Lower lobe of right lung (tissue), 2 donors: Measurements from ENCODE around the gene LRRC75A. TPM values are rescaled to one million over a fixed set of nuclear protein-coding genes. Genes with fewer than 3 reads are reported as not detected.
"Not testable (repeated sequence)": the region's sequence is repeated elsewhere in the genome, so short reads cannot be mapped to it uniquely, and the experiment has no call there.

Experiments used
- ATAC-seq, 2 donors: fragments of 200-7000 bp; cut with Tn5 transposase; one replicate each; pipeline ENCODE4 v1.9.1; 2020 to 2022; ENCODE audit warnings: mild to moderate bottlenecking in 2 of 2, moderate library complexity in 2 of 2
- DNase-seq: peaks from one replicate; pipeline ENCODE4 v3.0.0-alpha.2; 2020
- H3K27ac ChIP-seq: fragments of 200-600 bp; one replicate; pipeline ENCODE4 v1.8.0; 2022
- H3K27me3 ChIP-seq: fragments of 200-600 bp; one replicate; pipeline ENCODE4 v1.8.0; 2022; ENCODE audit warnings: low read depth
- H3K36me3 ChIP-seq: fragments of 200-600 bp; one replicate; pipeline ENCODE4 v1.8.0; 2022; ENCODE audit warnings: mild to moderate bottlenecking
- H3K4me1 ChIP-seq: fragments of 200-600 bp; one replicate; pipeline ENCODE4 v1.8.0; 2022
- H3K4me3 ChIP-seq: fragments of 200-600 bp; one replicate; pipeline ENCODE4 v1.8.0; 2022; ENCODE audit warnings: mild to moderate bottlenecking
- H3K9me3 ChIP-seq: fragments of 200-600 bp; one replicate; pipeline ENCODE4 v1.8.0; 2022
- intact Hi-C: fragments of 100-400 bp; cut with DNase I; formaldehyde crosslinking; loops from one replicate; pipeline ENCODE4 v1.11.0; 2022
- total RNA-seq: library from RNA; stranded (reverse); fragmentation: NEBNext Ultra II Directional; extraction: Animal tissue kit (Norgen Biotek cat#: 25700); gene quantifications from one replicate; pipeline ENCODE4 v1.2.1, GENCODE V29; 2021
- TF ChIP-seq, protein P1 (sequence below): fragments of 200-600 bp; IDR thresholded peaks from one replicate; pipeline ENCODE4 v1.8.0; 2022; ENCODE audit warnings: antibody characterized with exemption, mild to moderate bottlenecking
- donor health status: DM: no; HTN: yes; CAD: no; lungs with severe emphysema.

Gene LRRC75A
- total RNA-seq, 1 donor from 2014 or later, result 3.8 TPM

DNA sequence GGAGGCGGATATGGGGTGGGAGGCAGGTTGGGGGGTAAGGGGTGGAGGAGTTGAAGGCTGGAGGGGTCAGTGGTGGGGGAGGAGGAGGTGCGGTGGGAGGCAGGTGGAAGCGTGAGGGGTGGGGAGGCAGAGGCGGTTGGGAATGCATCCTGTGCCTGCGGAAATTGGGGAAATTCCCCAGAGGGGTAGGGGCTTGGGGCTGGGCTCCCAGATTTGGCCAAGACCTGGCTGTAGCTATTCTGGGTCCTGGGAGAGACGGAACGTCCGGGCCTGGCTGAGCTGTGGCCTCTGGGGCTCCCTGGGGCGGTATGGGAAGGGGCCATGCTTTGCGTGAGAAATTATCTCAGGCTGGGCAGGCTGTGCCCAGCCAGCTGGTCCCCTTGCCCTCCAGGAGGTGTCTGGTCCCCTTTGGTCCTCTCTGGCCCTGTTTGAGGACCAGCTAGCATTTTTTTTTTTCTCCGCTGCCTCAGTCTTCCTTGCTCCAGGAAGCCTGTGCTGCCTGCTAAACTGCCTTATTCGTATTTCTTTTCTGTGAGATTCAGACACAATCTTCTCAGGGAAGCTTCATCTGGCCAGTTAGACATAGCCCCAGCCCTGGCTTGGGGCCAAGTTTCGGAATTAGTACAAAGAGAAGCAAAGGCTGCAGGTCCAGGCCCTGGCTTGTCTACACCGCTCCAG lies 83.9 kb downstream of the LRRC75A start:
- no peak overlapping the region for H3K4me3 ChIP-seq
- TF ChIP-seq, protein P1, sequence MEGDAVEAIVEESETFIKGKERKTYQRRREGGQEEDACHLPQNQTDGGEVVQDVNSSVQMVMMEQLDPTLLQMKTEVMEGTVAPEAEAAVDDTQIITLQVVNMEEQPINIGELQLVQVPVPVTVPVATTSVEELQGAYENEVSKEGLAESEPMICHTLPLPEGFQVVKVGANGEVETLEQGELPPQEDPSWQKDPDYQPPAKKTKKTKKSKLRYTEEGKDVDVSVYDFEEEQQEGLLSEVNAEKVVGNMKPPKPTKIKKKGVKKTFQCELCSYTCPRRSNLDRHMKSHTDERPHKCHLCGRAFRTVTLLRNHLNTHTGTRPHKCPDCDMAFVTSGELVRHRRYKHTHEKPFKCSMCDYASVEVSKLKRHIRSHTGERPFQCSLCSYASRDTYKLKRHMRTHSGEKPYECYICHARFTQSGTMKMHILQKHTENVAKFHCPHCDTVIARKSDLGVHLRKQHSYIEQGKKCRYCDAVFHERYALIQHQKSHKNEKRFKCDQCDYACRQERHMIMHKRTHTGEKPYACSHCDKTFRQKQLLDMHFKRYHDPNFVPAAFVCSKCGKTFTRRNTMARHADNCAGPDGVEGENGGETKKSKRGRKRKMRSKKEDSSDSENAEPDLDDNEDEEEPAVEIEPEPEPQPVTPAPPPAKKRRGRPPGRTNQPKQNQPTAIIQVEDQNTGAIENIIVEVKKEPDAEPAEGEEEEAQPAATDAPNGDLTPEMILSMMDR, result no peak
- peaks cover 14% of the 10 kb centered on the region for H3K4me1 ChIP-seq
- H3K9me3 ChIP-seq, result no peaks in the 10 kb centered on the region
- H3K27me3 ChIP-seq, result peaks cover 7% of the 10 kb centered on the region
- H3K27ac ChIP-seq, result peak overlapping the region; percentile 70
- no peaks in the 10 kb centered on the region for H3K36me3 ChIP-seq
- ATAC-seq (peak; percentile 62 to 74), DNase-seq (peak; percentile 70)
- intact Hi-C loops, result no loop called here

DNA sequence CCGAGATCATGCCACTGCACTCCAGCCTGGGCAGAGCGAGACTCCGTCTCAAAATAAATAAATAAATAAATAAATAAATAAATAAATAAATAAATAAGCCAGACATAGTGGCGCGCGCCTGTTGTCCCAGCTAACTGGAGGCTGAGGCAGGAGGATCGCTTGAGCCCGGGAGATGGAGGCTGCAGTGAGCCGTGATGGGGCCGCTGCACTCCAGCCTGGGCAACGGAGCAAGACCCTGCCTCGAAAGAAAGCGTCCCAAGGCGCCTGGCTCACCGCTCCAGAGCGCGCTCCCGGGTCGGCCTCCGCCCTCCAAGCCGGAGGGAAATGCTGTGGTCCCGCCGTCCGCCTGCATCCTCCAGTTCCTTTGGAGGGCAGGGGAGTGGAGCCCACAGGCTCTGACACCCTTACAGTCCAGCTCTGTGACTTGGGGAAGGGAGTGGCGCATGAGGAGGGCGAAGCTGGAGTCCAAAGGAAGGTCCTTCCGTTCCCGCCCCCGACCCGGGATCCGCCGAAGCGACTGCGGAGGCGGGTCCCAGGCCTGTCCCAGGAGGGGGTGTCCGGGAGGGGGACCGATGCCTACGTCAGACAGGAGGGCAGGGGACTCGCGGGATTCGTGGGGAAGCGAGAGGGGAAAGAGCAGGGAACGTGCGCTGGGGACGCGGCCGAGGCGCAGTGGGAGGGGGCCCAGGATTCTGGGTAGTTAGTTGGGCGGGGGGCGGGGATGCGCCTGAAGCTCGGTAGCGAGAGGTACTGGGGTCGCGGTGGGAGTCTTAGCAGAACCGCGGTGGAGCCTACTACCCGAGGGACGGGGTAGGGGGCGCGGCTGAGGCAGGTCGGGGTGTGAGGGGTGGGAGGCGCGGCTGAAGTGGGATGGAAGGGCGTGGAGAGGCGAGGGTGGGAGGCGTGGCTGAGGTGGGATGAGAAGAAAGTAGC lies 85.0 kb downstream of the LRRC75A start:
- Histone ChIP-seq H3K36me3 (no peaks in the 10 kb centered on the region), H3K27ac (peak overlapping the region; percentile 75), H3K4me3 (peak overlapping the region; percentile 63), H3K4me1 (peaks cover 14% of the 10 kb centered on the region), H3K27me3 (peaks cover 7% of the 10 kb centered on the region), H3K9me3 (no peaks in the 10 kb centered on the region)
- TF ChIP-seq, protein P1, result no peak
- peak; percentile 61 for DNase-seq
- intact Hi-C loops, result no loop called here
- peak; percentile 68 to 69 for ATAC-seq

DNA sequence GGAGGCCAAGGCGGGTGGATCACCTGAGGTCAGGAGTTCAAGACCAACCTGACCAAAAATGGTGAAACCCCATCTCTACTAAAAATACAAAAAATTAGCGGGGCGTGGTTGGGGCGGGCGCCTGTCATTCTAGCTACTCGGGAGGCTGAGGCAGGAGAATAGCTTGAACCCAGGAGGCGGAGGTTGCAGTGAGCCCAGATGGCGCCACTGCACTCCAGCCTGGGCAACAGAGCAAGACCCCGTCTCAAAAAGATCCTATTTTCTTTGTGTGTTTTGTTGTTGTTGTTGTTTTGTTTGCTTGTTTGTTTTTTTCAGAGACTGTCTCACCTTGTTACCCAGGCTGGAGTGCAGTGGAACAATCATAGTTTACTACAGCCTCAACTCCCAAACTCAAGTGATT lies 88.1 kb downstream of the LRRC75A start:
- H3K27me3 ChIP-seq, DNase-seq, ATAC-seq, H3K36me3 ChIP-seq, H3K9me3 ChIP-seq, H3K4me3 ChIP-seq, intact Hi-C loops, H3K27ac ChIP-seq: not testable (repeated sequence)
- peaks cover 14% of the 10 kb centered on the region for H3K4me1 ChIP-seq

DNA sequence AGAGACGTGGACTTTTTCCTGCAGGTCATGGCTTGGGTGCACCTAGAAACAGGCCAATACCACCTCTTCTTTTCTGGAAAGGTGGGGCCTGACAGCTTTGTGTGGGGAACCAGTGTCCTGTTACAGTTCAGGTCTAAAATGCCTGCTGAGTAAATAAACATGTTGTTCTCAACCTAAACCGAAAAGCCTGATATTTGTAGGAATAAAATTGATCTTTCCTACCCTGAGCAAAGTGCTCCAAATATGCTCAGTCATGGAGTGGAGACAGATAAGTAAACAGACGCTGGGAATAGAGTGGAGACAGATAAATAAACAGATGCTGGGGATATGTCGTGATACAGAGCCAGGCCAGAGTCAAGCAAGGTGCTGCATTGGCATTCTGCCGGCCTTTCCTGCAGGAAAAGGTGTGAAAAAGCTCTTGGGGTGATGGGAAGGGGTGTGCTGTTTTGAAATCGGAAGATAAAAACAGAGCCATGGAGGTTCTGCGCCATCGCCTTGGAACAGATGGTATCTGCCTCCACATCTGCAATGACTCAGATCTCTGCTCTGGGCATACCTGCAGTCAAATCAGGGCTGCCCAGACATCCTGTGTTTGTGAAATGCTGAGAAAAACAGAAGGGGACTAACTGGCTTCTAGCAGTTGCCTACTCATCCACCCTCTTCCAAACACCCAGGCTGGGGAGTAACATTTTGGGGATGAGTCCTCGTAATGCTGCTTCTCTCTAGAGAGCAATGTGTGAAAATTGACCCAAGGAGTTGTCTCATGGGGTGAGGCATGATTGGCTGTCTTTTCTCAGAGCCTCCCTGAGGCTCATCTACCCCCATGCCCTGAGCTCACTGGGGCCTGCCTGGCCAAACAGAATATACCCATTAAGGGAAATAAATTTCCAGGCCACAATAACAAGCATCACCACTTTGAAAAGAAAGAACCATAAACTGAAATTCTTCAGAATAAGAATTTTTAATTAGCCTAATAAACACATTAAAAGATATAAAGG lies 93.4 kb downstream of the LRRC75A start:
- no peak for DNase-seq
- no peak for ATAC-seq
- intact Hi-C loops, result no loop called here
- Histone ChIP-seq H3K4me1 (no peaks in the 10 kb centered on the region), H3K4me3 (no peak overlapping the region), H3K36me3 (no peaks in the 10 kb centered on the region), H3K27me3 (no peaks in the 10 kb centered on the region), H3K9me3 (no peaks in the 10 kb centered on the region), H3K27ac (no peak overlapping the region)
- TF ChIP-seq, protein P1, result no peak

DNA sequence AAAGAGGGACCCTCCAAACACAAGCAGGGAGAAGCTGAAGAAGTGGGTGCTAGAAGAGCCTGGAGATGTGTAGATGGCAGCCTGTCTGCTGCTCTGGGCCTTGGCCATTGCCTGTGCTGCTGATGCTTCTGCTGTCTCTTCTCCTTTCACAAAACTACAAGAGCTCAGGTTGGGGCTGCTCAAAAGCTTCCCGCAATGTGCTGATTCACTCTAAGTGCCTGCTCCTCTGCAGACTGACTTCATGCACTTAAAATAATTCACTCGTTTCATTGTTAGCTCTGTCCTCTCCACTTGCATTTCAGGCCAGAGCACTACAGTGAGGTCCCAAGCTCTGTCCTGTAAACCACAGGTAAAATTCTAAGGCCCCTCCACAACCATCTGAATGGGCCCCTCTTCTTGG lies 95.3 kb downstream of the LRRC75A start:
- H3K4me1 ChIP-seq, H3K27ac ChIP-seq, H3K36me3 ChIP-seq, H3K9me3 ChIP-seq, H3K27me3 ChIP-seq, H3K4me3 ChIP-seq, intact Hi-C loops, DNase-seq, ATAC-seq: not testable (repeated sequence)

DNA sequence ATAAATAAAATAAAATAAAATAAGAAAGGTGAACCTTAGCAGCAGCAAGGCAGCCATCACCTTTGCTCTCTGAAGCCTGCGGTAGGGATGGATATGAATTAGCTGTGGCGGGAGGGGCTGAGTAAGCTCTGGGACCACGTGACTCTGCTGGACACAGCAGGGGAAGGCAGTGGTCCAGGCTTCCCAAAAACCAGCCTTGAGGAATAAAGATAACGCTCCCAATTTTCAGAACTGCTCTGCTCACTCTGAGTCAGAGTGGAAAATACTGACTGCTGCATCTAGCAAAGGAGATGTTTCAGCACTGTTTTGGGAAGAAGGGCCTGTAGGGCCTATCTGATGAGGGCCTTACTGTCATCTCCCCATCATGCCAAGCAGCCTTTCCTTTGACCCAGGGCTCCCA lies 96.1 kb downstream of the LRRC75A start:
- H3K27ac ChIP-seq, DNase-seq, H3K27me3 ChIP-seq, H3K4me3 ChIP-seq, H3K36me3 ChIP-seq, intact Hi-C loops, H3K9me3 ChIP-seq, ATAC-seq, H3K4me1 ChIP-seq: not testable (repeated sequence)

DNA sequence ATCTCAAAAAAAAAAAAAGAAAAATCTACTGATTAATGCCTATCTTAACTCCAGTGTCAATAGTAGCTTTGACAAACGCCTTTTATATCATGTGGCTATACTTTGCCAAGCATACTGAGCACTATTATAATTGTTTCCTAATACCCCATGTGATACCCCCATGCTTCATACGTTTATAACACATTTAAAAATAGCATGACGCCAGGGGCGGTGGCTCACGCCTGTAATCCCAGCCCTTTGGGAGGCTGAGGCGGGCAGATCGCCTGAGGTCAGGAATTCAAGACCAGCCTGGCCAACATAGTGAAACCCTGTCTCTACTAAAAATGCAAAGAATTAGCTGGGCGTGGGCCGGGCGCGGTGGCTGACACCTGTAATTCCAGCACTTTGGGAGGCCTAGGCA lies 99.5 kb downstream of the LRRC75A start:
- H3K36me3 ChIP-seq, H3K27me3 ChIP-seq, H3K4me1 ChIP-seq, H3K4me3 ChIP-seq, H3K27ac ChIP-seq, H3K9me3 ChIP-seq, ATAC-seq, intact Hi-C loops, DNase-seq: not testable (repeated sequence)
